ENCODE measurements around the gene ACTL7A.

DNA sequence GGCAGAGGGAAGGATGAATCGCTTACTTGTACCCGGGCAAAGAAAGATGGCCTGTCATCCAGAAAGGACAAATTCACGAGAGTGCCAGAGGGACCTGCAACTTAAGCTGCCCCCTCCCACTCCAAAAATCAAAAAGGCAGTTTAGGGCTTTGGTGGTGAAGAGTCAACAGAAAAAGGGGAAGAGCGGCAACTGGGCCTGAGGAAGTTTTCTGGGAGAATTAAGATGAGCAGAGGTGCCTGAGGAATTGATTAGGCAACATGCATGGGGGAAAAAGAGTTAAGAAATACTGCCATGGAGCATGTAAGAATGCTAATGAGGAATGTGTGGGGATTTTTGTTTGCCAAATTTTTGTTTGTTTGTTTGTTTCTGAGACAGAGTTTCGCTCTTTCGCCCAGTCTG lies 4.5 kb upstream of the ACTL7A start:
- TF ChIP-seq, protein P1, sequence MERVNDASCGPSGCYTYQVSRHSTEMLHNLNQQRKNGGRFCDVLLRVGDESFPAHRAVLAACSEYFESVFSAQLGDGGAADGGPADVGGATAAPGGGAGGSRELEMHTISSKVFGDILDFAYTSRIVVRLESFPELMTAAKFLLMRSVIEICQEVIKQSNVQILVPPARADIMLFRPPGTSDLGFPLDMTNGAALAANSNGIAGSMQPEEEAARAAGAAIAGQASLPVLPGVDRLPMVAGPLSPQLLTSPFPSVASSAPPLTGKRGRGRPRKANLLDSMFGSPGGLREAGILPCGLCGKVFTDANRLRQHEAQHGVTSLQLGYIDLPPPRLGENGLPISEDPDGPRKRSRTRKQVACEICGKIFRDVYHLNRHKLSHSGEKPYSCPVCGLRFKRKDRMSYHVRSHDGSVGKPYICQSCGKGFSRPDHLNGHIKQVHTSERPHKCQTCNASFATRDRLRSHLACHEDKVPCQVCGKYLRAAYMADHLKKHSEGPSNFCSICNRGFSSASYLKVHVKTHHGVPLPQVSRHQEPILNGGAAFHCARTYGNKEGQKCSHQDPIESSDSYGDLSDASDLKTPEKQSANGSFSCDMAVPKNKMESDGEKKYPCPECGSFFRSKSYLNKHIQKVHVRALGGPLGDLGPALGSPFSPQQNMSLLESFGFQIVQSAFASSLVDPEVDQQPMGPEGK (CRISPR knock-in tag; IDR thresholded peaks at IDR 0.05; ENCODE audit: borderline replicate concordance), result no peak
- no peak for TF ChIP-seq ISL1 (CRISPR knock-in tag; IDR thresholded peaks at IDR 0.05)

Data from SK-N-SH treated with all-trans-retinoic acid at 6 μM for 48 hours (cell line).